Measurements from ENCODE around the gene THG1L.
A peak's percentile ranks its signal among the peaks of the same experiment; 100 is the strongest.
"Not testable (repeated sequence)": the region's sequence is repeated elsewhere in the genome, so short reads cannot be mapped to it uniquely, and the experiment has no call there.

The THG1L gene

GRCh38 chr5:157727858-157728257 is 3.4 kb upstream of the THG1L start:
- not testable (repeated sequence) for DNase-seq (ENCODE audit: low spot score)

DNA sequence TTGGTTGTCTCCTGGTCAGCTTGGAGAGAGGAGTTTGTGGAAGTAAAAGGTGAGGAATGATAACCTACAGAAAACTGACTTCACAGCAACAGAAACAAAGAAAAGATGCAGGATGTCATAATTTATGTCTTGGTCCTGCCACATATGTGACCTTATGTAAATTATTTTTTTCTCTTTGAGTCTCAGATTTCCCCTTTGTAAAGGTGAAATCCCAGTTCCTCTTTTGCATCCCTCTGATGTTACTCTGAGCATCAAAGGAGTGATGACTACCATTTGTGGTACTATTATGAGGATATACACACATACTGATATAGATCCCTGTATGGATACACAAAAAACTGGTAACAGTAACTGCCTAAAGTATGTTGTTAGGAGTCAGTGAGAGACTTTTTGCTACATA is 1.4 kb upstream of the THG1L start:
- no peak for DNase-seq (ENCODE audit: low spot score)

DNA sequence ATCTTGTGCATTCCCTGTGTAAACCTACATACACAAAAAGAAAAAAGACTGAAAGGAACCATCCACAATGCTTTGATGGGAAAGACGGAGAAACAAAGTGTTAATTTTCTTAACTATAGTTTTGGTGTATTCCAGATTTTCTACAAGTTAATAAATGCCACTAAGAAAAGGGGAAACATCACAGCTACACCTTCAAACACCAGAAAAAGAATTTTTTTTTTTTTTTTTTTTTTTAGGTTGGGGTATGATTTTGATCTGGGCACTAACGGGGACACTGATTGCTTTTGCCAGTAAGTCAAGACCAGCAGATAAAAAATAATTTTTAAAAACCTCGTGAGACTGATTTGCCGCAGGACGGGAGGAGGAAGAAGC is 334 bp upstream of the THG1L start:
- no peak for DNase-seq (ENCODE audit: low spot score)

DNA sequence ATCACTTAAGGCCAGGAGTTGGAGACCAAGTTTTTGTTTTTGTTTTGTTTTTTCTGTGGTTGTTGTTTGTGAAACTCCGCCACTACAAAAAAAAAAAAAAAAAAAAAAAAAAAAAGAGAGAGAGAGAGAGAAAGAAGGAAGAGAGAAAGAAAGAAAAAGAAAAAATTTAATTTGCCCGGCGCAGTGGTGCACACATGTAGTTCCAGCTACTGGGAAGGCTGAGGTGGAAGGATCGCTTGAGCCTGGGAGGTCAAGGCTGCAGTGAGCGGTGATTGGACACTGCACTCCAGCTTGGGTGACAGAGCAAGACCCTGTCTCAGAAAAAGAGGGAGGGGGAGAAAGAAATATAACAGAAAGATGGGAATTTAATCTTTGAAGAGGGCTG is 902 bp downstream of the THG1L start:
- no peak for DNase-seq (ENCODE audit: low spot score)

DNA sequence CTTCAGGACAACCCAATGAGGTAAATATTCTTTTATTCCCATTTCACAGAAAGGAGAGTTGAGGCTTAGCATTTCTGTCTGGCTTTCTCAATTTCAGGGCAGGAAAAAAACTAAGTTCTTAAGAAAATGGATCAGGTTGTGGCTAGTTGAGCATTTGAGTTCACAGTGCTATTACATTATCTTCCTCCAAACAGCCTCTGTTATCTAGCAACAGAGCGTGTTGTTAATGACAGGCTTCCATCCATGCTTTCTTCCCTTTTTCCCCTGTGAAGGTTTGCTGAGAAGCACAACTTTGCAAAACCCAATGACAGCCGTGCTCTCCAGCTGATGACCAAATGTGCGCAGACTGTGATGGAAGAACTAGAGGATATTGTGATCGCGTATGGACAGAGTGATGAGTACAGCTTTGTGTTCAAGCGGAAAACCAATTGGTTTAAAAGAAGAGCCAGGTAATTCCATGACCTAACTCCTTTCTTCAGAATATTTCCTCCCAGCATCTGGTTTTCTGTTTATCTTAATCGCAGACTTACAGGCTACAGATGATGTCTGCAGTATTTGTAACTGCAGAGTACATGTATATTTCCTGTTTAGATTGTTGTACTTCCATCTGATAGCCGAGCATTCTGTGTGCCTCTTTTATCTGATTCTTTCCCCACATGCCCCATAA is 1.5 kb downstream of the THG1L start:
- DNase-seq (ENCODE audit: low spot score): no peak

- DNase-seq (ENCODE audit: low spot score): no peak
Observed at GRCh38 chr5:157734436-157734835, 3.2 kb downstream of the THG1L start.

DNA sequence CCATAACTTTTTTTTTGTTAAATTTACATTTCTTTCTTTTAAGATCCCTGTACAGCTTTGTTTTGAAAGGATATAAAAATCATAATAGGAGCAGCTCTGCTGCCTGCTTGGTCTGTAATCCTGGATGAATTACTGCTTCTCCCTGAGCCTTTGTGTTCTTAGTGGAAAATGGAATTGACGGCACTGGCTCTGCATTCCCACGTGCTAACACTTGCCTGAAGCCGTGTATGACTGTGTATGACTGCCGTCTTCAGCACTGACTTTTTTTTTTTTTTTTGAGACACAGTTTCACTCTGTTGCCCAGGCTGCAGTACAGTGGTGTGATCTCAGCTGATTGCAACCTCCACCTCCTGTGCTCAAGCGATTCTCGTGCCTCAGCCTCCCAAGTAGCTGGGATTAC is 4.8 kb downstream of the THG1L start:
- DNase-seq (ENCODE audit: low spot score): no peak

- DNase-seq (ENCODE audit: low spot score): no peak
Observed at GRCh38 chr5:157739388-157740228, 8.4 kb downstream of the THG1L start.

- DNase-seq (ENCODE audit: low spot score): peak; percentile 52
Observed at GRCh38 chr5:157740229-157740610, 9.0 kb downstream of the THG1L start.

DNA sequence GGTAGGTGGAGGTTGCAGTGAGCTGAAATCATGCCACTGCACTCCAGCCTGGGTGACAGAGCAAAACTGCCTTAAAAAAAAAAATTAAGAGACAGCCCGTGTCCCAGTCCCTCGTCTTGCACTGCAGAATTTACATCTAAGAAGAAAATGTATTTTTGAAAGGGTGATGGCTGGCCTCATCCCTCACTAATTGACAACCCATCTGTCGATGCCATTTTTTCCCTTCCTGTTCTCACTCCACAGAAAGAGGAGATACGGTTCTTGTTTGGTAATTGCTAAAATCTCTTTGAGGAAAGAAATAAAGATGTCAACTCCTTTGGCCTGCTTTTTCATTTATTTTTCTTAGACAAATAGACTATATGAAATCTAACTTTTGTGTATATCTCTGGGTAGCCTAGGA is 9.9 kb downstream of the THG1L start:
- DNase-seq (ENCODE audit: low spot score): no peak

DNA sequence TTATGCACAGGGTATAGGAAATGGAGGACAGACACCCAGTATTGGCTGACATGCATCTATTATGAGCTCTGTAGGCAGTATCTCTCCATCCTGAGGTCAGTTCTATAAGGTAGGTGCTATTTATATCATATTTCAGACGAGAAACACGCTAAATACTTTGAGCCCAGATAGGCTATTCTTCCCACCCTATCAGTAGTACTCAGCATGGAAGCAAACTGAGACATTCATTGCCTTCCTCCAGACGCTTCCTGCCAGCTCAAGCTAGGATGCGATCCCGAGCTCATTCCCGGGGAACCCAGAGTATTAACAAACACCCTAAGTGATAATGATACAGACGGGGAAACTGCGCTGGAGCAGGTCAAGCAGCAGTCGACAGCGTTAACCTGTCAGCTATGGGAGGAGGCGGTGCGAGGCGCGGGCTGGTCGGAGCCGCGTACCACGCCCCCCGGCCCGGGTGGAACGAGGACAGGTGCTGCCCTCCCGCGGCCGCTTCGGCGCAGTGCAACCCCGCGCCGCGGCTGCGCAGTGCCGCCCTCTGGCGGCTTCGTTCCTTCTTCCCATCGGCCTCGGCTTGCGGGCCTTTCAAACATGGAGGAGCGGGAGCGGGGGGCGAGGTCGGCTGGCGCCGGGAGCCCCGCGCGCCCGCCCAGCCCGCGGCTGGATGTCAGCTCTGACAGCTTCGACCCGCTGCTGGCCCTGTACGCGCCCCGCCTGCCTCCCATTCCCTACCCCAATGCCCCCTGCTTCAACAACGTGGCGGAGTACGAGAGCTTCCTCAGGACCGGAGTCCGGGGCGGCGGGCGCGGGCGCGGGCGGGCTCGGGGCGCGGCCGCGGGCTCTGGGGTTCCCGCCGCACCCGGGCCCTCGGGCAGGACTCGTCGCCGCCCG is 12.2 kb downstream of the THG1L start, which contains the start of gene LSM11:
Gene LSM11, plus strand, starts transcription at position 550 of the 888 bp plus-strand sequence. Its CDS starts 39 bp downstream, at position 589.
- DNase-seq (ENCODE audit: low spot score): peak; percentile 85

DNA sequence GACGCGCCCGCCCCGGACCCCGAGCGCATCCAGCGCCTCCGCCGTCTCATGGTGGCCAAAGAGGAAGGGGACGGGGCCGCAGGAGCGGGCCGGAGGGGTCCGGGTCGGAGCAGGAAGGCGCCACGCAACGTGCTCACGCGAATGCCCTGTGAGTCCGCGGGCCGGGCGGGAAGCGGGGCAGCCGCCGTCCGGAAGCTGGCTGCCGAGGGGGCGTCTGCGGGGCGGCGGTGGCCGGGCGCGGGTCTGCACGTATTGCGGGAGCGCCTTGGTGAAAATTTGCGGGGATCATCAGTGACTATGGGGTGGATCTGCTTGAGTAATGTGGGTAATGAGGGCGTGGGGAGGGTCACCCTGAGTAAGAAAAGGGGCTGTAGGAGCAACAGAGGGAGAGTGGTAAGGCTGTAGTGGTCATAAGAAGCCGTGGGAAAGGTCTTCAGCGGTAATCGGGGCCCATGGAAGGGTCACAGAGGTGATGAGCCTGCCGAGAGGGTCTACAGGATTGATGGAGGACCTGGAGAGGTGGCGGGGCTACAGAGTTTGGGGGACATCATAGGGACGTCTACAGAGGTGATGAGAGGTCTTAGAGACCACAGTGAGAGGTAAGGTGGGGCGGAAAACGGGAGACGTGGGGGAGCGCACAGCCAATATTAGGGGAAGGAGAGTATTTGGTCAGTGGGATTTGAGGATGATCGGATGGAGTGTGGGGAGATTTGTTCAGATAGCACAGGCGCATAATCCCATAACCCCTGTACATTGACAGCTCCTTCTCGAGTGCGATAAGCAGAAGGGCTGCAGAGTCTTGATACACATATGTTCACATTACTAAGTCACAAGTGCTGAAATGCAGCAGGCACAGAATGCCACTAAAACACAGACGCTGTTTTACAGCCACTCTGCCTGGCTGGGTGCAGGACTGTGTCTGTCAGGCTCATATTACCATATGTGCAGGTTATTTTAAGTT is 13.1 kb downstream of the THG1L start:
- peak; percentile 29 for DNase-seq (ENCODE audit: low spot score)

DNA sequence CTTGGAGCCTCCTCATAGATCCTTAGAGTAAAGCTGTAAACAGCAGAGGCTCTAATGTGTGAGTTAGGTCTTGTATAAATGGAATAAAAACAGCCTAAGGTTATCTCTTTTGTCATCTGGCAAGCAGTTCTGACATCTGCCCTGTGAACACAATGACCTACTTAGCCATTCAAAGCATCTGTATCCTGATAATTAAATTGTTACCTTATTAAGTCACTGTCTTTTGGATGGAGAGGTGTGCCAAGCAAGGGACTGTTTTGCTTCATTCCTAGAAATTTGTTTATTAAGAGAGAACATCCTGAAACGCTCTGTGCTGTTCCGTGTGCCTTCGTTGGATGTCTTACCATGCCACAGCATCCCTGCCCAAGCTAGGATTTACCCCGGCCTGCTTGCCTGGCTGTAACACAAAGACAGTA is 13.8 kb downstream of the THG1L start:
- DNase-seq (ENCODE audit: low spot score): no peak

DNA sequence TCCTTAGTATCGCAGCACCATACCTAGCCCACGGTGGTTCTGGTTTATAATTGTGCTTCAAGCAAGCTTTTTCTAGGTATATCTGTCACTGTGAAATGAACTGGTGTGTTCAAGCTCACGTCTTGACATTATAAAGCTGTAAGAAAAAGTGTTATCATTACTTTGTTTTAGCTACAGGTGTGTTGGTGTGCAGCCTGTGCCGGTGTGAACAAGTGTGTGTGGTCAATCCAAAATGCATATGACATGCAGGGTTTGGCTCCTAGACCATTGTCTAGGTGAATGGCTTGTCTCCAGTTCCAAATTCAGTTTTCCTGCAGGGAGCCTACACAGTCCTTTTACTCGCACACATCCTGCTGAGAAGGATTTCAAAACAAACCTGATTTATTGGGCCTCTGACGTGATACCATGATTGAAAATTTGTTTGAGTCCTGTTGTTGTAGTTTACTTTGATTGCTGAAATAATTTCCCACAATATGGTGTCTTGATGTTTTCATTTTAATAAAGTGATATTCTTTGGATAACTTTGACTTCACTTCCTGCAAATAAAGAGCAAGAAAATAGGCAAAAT is 16.0 kb downstream of the THG1L start:
- DNase-seq (ENCODE audit: low spot score): no peak

GRCh38 chr5:157747766-157748700 is 16.8 kb downstream of the THG1L start:
- no peak for DNase-seq (ENCODE audit: low spot score)

GRCh38 chr5:157748760-157749461 is 17.7 kb downstream of the THG1L start:
- DNase-seq (ENCODE audit: low spot score): no peak

DNA sequence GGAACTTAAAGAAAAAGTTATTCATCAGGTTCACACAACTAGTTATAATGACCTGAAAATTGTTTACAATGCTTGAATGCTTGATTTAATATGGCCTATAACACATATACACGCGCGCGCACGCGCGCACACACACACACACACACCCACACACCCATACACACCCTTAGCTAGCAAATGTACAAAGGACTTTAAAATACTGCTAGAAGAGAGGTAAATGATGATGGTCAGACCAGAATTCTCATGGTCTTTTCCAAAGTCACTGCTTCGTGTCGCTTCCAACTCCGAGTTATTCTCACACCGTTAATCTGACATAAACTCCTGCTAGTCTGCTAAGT is 18.2 kb downstream of the THG1L start:
- no peak for DNase-seq (ENCODE audit: low spot score)

DNA sequence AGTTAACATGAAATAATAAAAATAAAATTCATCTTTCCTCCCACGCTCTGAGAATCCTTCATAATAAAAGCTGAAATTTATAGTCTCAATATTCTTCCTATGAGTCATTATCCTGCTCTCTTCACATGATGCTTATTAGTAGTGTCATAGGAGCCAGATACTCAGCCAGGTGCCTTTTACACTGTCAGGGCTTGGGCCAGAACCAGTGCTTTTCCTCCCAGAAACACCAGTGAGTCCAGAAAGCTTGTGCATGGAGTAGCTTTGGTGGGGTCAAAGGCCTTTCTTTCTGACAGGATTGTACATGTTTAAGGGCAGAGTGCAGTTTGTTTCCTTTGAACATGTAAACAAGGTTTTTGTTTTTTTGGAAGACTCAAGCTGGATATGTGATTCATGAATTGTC is 19.1 kb downstream of the THG1L start:
- peak; percentile 17 for DNase-seq (ENCODE audit: low spot score)

DNA sequence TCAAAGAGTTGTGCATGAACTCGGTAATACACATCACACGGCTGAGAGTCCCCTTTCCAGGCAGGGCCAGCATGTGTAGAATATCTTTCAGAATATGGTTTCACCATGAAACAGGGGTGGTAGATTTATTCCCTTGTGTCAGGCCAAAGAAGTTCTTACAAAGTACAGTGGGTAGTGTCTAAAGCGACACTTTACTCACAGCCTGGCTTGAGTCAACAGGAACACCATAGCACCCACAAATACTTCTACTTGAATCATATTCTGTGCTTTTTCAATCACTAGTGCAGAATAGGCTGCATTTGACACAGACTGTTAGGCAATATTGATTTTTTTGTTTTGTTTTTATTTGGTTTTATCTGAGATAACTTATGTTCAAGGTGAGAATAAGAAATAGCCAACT is 24.9 kb downstream of the THG1L start:
- DNase-seq (ENCODE audit: low spot score): no peak

All from SW480 (cell line).